ENCODE results near the gene KDF1.
"Not testable (repeated sequence)": the region's sequence is repeated elsewhere in the genome, so short reads cannot be mapped to it uniquely, and the experiment has no call there.

KDF1 gene

DNA sequence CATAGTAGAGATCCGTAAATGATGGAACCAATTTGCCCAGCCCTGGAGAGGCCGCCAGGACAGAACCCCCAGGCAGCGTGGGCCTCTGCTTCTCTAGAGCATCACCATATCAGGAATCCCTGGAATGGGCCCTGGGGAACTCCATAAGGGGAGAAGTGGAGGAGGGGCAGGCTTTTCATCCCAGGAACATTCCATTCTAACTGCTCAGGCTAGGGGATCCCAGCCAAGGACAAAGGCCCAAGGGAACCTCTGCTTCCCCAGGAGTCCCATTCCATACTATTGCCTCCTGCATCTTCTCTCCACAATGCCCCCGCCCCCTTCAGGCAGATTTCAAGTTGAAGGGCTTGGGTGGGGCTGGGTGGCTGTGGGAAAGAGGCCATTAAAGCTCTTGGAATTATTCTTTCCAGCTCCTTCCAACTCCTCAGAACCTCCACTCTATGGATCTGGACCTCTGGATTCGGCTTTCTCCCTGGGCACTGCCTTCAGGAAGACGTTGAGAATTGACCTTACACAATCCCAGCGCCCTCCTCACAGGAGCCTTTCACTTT lies 39.2 kb upstream of the KDF1 start:
- DNase-seq (ENCODE audit: low spot score) = no peak
- peaks cover 39% of the 10 kb centered on the region for H3K27me3 Mint-ChIP-seq (ENCODE audit: low read depth)
- no peaks in the 10 kb centered on the region for H3K9me3 Mint-ChIP-seq
- no peak overlapping the region for H3K4me3 Mint-ChIP-seq
- no peaks in the 10 kb centered on the region for H3K36me3 Mint-ChIP-seq (ENCODE audit: low read depth)
- H3K27ac Mint-ChIP-seq = no peak overlapping the region
- peaks cover 9% of the 10 kb centered on the region for H3K4me1 Mint-ChIP-seq (ENCODE audit: low read depth)

GRCh38 chr1:26998429-26999300 lies 38.4 kb upstream of the KDF1 start:
- Mint-ChIP-seq H3K4me1 (ENCODE audit: low read depth) (peaks cover 11% of the 10 kb centered on the region), H3K4me3 (no peak overlapping the region), H3K9me3 (no peaks in the 10 kb centered on the region), H3K27me3 (ENCODE audit: low read depth) (peaks cover 41% of the 10 kb centered on the region), H3K36me3 (ENCODE audit: low read depth) (no peaks in the 10 kb centered on the region), H3K27ac (no peak overlapping the region)
- DNase-seq (ENCODE audit: low spot score) = no peak

DNA sequence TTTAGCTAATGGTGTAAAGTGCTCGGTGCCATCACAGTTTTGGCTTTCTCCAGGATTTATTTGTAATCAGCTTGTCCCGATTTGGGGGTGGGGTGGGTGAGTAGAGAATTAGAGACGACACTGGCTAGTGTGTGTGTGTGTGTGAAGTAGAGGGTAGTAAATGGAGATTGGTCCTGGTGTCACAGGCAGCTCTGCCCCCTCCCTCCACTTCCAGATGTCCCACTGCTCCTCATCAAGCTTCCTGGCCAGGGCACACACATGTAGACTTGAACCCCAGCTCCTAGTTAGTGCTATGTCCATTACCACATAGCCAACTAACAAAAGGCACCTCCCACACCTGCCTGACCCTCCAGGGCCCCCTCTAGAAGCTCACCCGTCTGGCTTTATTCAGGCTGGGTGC lies 36.4 kb upstream of the KDF1 start:
- peaks cover 48% of the 10 kb centered on the region for H3K27me3 Mint-ChIP-seq (ENCODE audit: low read depth)
- H3K9me3 Mint-ChIP-seq = no peaks in the 10 kb centered on the region
- peaks cover 20% of the 10 kb centered on the region for H3K4me1 Mint-ChIP-seq (ENCODE audit: low read depth)
- H3K4me3 Mint-ChIP-seq = no peak overlapping the region
- H3K36me3 Mint-ChIP-seq (ENCODE audit: low read depth) = no peaks in the 10 kb centered on the region
- no peak overlapping the region for H3K27ac Mint-ChIP-seq
- no peak for DNase-seq (ENCODE audit: low spot score)

DNA sequence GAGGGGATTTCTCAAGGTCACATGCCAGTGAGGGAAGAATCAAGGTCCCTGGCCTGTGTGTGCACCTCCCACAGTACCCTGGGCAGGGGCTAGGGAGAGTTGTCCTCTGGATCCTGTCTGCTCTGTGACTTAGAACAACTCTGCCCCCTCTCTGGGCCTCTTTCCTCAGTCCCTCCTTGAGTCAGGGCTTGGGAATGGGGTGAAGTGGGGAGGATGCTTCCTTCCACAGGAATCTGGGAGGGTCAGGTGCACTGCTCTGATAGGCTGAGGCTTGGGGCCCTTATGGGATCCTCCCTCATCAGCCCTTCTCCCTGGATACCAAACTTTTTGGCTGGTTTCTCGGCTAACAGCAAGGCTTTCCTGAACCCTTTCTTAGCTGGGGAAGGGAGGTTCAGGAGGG lies 35.8 kb upstream of the KDF1 start:
- Mint-ChIP-seq H3K4me3 (peak overlapping the region; percentile 7), H3K4me1 (ENCODE audit: low read depth) (peaks cover 22% of the 10 kb centered on the region), H3K27me3 (ENCODE audit: low read depth) (peaks cover 53% of the 10 kb centered on the region)

GRCh38 chr1:26994787-26995517 lies 34.7 kb upstream of the KDF1 start:
- peaks cover 62% of the 10 kb centered on the region for H3K27me3 Mint-ChIP-seq (ENCODE audit: low read depth)
- DNase-seq (ENCODE audit: low spot score) = no peak
- H3K36me3 Mint-ChIP-seq (ENCODE audit: low read depth) = no peaks in the 10 kb centered on the region
- peaks cover 22% of the 10 kb centered on the region for H3K4me1 Mint-ChIP-seq (ENCODE audit: low read depth)
- no peaks in the 10 kb centered on the region for H3K9me3 Mint-ChIP-seq
- H3K4me3 Mint-ChIP-seq = peak overlapping the region; percentile 64
- H3K27ac Mint-ChIP-seq = no peak overlapping the region

More for the DNA sequence above, 35.8 kb upstream of the KDF1 start:
- H3K9me3 Mint-ChIP-seq = no peaks in the 10 kb centered on the region
- no peak for DNase-seq (ENCODE audit: low spot score)
- H3K27ac Mint-ChIP-seq = no peak overlapping the region
- no peaks in the 10 kb centered on the region for H3K36me3 Mint-ChIP-seq (ENCODE audit: low read depth)

DNA sequence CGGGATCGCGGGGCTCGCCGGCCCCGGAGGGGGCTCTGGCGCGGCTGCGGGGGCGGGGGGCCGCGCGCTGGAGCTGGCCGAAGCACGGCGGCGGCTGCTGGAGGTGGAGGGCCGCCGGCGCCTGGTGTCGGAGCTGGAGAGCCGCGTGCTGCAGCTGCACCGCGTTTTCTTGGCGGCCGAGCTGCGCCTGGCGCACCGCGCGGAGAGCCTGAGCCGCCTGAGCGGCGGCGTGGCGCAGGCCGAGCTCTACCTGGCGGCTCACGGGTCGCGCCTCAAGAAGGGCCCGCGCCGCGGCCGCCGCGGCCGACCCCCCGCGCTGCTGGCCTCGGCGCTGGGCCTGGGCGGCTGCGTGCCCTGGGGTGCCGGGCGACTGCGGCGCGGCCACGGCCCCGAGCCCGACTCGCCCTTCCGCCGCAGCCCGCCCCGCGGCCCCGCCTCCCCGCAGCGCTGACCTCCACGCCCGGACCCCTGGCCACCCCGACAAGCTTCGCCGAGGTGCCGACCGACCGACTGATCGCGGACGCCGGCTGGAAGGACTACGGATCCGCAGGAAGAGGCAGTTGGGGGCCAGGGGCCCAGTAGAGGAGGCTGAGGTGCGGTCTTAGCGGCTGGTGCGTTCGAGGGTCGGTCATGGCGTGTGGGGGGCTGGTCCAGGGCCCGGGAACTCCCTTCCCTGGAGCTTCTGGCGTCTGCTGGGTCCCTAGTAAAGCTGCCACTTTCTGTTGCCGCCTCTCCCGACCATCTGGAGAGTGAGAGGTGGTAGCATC lies 33.9 kb upstream of the KDF1 start:
- Mint-ChIP-seq H3K27me3 (ENCODE audit: low read depth) (peaks cover 69% of the 10 kb centered on the region), H3K27ac (no peak overlapping the region), H3K36me3 (ENCODE audit: low read depth) (no peaks in the 10 kb centered on the region), H3K9me3 (no peaks in the 10 kb centered on the region), H3K4me3 (peak overlapping the region; percentile 64), H3K4me1 (ENCODE audit: low read depth) (peaks cover 22% of the 10 kb centered on the region)
- DNase-seq (ENCODE audit: low spot score) = peak; percentile 19

DNA sequence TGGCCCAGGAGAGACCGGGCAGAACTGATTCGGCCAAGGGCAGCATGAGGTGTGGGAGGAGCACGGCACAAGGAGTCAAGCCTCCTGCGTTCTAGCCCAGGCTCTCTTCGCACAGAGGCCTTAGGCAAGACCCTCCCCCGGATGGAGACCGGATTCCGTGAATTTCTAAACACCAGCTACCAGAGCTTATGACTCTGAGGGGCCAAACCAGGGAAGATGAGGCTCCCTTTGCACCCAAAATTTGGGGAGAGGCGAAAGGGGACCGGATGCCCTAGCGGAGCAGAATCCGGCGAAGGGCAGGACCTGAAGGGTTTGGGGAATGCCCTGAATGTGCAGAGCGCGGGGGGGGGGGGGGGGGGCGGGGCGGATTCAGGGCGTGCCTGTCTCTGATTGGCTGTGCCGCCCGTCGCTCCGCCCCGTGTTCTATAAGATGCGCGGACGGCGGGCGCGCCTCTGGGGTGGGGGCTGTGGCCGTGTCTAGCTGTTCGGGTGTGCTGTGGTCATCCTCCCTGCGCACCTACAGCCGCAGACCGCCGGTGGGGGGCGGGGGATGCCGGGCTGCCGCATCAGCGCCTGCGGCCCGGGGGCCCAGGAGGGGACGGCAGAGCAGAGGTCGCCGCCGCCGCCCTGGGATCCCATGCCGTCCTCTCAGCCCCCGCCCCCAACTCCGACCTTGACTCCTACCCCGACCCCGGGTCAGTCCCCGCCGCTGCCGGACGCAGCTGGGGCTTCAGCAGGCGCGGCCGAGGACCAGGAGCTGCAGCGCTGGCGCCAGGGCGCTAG lies 33.2 kb upstream of the KDF1 start, which contains the start of gene TRNP1:
TRNP1 (plus strand) TSS at position 456 of the 783 bp plus-strand sequence; CDS start at position 551, 95 bp downstream.
- peak; percentile 75 for DNase-seq (ENCODE audit: low spot score)
- Mint-ChIP-seq H3K36me3 (ENCODE audit: low read depth) (no peaks in the 10 kb centered on the region), H3K4me1 (ENCODE audit: low read depth) (peaks cover 22% of the 10 kb centered on the region), H3K4me3 (peak within 1 kb of the TSS; percentile 83), H3K9me3 (no peaks in the 10 kb centered on the region), H3K27me3 (ENCODE audit: low read depth) (peaks cover 69% of the 10 kb centered on the region), H3K27ac (peak within 1 kb of the TSS; percentile 20)

DNA sequence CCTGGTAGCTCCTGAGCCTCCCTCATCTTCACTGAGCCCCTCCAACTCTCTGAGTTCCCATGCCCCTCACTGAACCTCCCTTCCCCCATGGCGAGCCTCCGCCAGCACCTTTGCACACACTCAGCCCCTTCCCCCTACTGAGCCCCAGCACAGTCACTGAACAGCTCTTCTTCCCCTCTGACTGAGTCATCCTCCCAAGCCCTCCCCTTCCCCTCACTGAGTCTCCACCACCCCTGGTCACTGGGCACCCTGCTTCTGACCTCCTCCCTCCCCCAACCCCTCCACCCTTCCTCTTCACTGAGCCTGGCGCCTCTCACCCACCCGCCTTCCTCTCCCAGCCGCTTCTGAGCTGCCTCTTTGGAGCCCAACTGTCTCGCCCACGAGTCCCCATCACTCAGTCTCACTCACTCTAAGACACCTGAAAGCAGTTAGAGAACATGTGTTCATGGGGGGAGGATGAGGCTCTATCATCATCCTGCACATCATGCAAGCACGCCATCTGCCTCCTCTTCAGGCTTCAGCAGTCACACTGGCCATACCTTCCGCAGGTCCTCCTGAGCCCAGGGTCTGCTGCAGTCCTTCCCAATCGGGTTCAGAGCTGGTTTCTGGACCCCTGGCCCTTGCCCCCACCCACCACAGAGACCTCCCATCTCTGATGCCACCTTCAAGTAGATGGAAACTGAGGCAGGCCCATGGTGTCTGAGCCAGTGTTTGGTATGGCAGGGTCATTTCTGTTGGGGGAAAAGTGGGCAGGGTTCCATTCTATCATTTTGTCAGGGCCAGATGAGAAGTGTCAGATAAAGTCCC lies 31.2 kb upstream of the KDF1 start:
- Mint-ChIP-seq H3K4me3 (peak overlapping the region; percentile 36), H3K4me1 (ENCODE audit: low read depth) (peaks cover 15% of the 10 kb centered on the region), H3K9me3 (no peaks in the 10 kb centered on the region), H3K36me3 (ENCODE audit: low read depth) (no peaks in the 10 kb centered on the region), H3K27ac (no peak overlapping the region), H3K27me3 (ENCODE audit: low read depth) (peaks cover 60% of the 10 kb centered on the region)
- no peak for DNase-seq (ENCODE audit: low spot score)

- DNase-seq (ENCODE audit: low spot score); H3K9me3 Mint-ChIP-seq; H3K36me3 Mint-ChIP-seq (ENCODE audit: low read depth); H3K27ac Mint-ChIP-seq; H3K4me3 Mint-ChIP-seq: not testable (repeated sequence)
- peaks cover 14% of the 10 kb centered on the region for H3K4me1 Mint-ChIP-seq (ENCODE audit: low read depth)
- H3K27me3 Mint-ChIP-seq (ENCODE audit: low read depth) = peaks cover 49% of the 10 kb centered on the region
These were observed 29.3 kb upstream of the KDF1 start for GRCh38 chr1:26989403-26990109.

- H3K4me1 Mint-ChIP-seq (ENCODE audit: low read depth) = peaks cover 2% of the 10 kb centered on the region
- no peaks in the 10 kb centered on the region for H3K9me3 Mint-ChIP-seq
- DNase-seq (ENCODE audit: low spot score) = no peak
- H3K27me3 Mint-ChIP-seq (ENCODE audit: low read depth) = peaks cover 41% of the 10 kb centered on the region
- H3K4me3 Mint-ChIP-seq = no peak overlapping the region
- H3K27ac Mint-ChIP-seq = no peak overlapping the region
- no peaks in the 10 kb centered on the region for H3K36me3 Mint-ChIP-seq (ENCODE audit: low read depth)
These were observed 26.4 kb upstream of the KDF1 start for GRCh38 chr1:26986658-26987057.

DNA sequence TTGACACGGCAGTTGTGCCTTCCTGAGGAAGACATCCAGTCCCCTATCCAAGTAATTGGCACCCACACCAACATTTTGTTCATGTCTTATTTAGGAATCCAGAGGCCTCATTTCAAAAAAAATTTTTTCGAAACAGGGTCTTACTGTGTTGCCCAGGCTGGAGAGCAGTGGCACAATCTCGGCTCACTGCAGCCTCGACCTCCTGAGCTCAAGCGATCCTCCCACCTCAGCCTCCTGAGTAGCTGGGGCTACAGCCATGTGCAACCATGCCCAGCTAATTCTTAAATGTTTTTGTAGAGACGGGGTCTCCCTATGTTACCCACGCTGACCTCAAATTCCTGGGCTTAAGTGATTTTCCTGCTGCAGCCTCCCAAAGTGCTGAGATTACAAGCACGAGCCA lies 24.0 kb upstream of the KDF1 start:
- no peaks in the 10 kb centered on the region for H3K36me3 Mint-ChIP-seq (ENCODE audit: low read depth)
- H3K27me3 Mint-ChIP-seq (ENCODE audit: low read depth) = peaks cover 26% of the 10 kb centered on the region
- no peak for DNase-seq (ENCODE audit: low spot score)
- H3K9me3 Mint-ChIP-seq = no peaks in the 10 kb centered on the region
- no peak overlapping the region for H3K27ac Mint-ChIP-seq
- H3K4me3 Mint-ChIP-seq = no peak overlapping the region
- no peaks in the 10 kb centered on the region for H3K4me1 Mint-ChIP-seq (ENCODE audit: low read depth)

DNA sequence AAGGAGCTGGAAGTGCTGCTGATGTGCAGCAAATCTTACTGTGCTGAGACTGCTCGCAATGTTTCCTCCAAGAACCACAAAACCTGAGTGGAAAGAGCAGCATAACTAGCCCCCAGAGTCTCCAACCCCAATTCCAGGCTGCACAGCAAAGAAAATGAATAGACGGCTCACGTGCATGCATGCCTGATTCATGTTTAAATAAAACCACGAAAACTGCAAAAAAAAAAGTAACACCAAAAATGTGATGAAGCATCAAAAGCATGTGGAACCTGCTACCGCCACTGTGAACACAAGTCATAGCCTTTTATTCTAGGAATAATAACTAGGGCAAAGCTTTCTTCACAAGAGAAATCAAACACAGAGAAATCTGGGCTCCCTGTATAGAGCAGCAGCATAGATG lies 23.6 kb upstream of the KDF1 start:
- Mint-ChIP-seq H3K36me3 (ENCODE audit: low read depth) (no peaks in the 10 kb centered on the region), H3K9me3 (no peaks in the 10 kb centered on the region), H3K4me3 (no peak overlapping the region), H3K27me3 (ENCODE audit: low read depth) (peaks cover 24% of the 10 kb centered on the region), H3K4me1 (ENCODE audit: low read depth) (no peaks in the 10 kb centered on the region), H3K27ac (no peak overlapping the region)
- DNase-seq (ENCODE audit: low spot score) = no peak
